T-helper 22 cell (primary cell): ENCODE data around the gene SENP8.
"Not testable (repeated sequence)": the region's sequence is repeated elsewhere in the genome, so short reads cannot be mapped to it uniquely, and the experiment has no call there.

Experiments used
- DNase-seq: peaks from one replicate; pipeline ENCODE4 v3.0.0-alpha.2; 2020; ENCODE audit warnings: low read depth

Gene SENP8

GRCh38 chr15:72155635-72156616 lies 37.7 kb downstream of the SENP8 start:
- peak; percentile 39 for DNase-seq

GRCh38 chr15:72156928-72157327 lies 38.7 kb downstream of the SENP8 start:
- DNase-seq: no peak

- DNase-seq: no peak
Measured at GRCh38 chr15:72160696-72161245, 42.6 kb downstream of the SENP8 start.

- no peak for DNase-seq
Measured at GRCh38 chr15:72161361-72162132, 43.3 kb downstream of the SENP8 start.

- no peak for DNase-seq
Measured at GRCh38 chr15:72162569-72162968, 44.4 kb downstream of the SENP8 start.

- no peak for DNase-seq
Measured at GRCh38 chr15:72163719-72164118, 45.5 kb downstream of the SENP8 start.

- DNase-seq: no peak
Measured at GRCh38 chr15:72166716-72167417, 48.7 kb downstream of the SENP8 start.

GRCh38 chr15:72167445-72167844 lies 49.2 kb downstream of the SENP8 start:
- DNase-seq: no peak

- no peak for DNase-seq
Measured at GRCh38 chr15:72168131-72168807, 50.1 kb downstream of the SENP8 start.

- DNase-seq: no peak
Measured at GRCh38 chr15:72168808-72169190, 50.6 kb downstream of the SENP8 start.

GRCh38 chr15:72169236-72169920 lies 51.2 kb downstream of the SENP8 start:
- DNase-seq: no peak

- DNase-seq: no peak
Measured at GRCh38 chr15:72169921-72170611, 51.9 kb downstream of the SENP8 start.

GRCh38 chr15:72170691-72171090 lies 52.5 kb downstream of the SENP8 start:
- DNase-seq: no peak

GRCh38 chr15:72171978-72172377 lies 53.8 kb downstream of the SENP8 start:
- not testable (repeated sequence) for DNase-seq

- DNase-seq: no peak
Measured at GRCh38 chr15:72172796-72173195, 54.6 kb downstream of the SENP8 start.

GRCh38 chr15:72173401-72173800 lies 55.2 kb downstream of the SENP8 start:
- DNase-seq: no peak

GRCh38 chr15:72173864-72174550 lies 55.8 kb downstream of the SENP8 start:
- no peak for DNase-seq

GRCh38 chr15:72174551-72175165 lies 56.5 kb downstream of the SENP8 start:
- DNase-seq: no peak
